Glomerular visceral epithelial cell (primary cell): ENCODE results near the gene G3BP1.
"Not testable (repeated sequence)": the region's sequence is repeated elsewhere in the genome, so short reads cannot be mapped to it uniquely, and the experiment has no call there.

ENCODE experiments used
- DNase-seq: peaks from one replicate; pipeline ENCODE4 v3.0.0-alpha.2; 2016; ENCODE audit errors: extremely low spot score

Gene G3BP1

DNA sequence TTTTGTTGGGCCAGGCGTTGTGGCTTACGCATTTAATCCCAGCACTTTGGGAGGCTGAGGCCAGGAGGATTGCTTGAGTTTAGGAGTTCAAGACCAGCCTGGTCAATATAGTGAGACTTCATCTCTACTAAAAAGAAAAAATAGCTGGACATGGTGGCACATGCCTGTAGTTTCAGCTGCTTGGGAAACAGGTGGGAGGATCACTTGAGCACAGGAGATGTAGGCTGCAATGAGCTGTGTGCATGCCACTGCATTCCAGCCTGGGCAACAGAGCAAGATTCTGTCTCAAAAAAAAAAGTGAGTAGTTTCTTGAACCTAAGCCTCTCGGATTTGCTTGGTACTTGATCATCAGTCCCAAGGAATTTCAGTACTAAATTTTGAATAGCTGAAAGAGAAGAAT is 26.9 kb downstream of the G3BP1 start:
- DNase-seq, result no peak

DNA sequence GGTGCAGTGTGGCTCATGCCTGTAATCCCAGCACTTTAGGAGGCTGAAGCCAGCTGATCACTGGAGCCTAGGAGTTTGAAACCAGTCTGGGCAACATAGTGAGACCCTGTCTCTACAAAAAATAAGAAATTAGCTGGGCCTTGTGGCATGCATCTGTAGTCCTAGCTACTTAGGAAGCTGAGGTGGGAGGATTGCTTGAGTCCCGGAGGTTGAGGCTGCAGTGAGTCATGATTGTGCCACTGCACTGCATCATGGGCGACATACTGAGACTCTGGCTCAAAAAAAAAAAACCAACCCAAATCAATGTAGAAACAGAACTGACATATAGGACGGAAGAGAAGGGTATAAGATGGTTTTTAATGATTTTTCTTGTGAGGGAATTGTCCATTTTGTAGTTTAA is 27.7 kb downstream of the G3BP1 start:
- DNase-seq, result peak; percentile 34

DNA sequence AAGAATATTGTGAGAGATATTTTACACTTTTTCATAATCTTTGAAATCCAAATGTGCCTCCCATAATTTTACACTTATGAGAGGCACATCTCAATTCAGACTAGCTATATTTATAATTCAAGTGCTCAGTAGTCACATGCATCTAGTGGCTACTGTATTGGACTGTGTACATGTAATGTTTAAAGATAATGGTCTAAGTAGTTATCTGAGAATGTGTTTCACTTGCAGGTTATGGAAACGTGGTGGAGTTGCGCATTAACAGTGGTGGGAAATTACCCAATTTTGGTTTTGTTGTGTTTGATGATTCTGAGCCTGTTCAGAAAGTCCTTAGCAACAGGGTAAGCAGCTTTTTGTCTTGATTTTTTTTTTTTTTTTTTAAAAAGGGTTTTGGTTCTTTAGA is 28.8 kb downstream of the G3BP1 start:
- no peak for DNase-seq

- no peak for DNase-seq
Measured at GRCh38 chr5:151805414-151806223, 33.9 kb downstream of the G3BP1 start.

DNA sequence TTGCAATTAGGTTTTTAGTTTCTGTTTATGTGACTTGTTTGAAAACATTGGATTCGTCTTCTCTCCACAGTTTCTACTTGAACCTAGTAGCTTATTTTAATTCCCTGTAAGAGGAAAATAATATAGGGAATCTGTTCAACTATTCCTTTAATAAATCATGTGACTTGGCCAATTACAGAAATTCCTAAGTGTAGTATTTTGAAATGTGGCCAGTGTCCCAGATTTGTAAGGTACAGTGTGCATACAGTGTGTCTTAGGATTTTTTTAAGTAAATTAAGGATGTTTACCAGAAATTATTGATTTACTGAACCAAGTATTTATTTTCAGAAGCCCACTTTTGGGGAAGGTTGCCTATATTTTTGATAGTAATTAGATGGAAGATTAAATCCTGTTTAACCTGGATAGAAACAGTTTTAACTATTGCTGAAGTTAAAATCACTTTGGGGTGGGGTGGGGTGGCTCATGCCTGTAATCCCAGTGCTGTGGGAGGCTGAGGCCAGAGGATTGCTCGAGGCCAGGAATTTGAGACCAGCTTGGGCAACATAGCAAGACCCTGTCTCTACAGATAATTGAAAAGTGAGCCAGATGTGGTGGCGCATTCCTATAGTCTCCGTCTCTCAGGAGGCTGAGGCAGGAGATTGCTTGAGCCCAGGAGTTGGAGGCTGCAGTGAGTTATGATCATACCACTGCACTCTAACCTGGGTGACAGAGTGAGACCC is 36.9 kb downstream of the G3BP1 start:
- DNase-seq, result no peak

- no peak for DNase-seq
Measured at GRCh38 chr5:151810449-151810848, 38.7 kb downstream of the G3BP1 start.

GRCh38 chr5:151810897-151811296 is 39.1 kb downstream of the G3BP1 start:
- DNase-seq, result no peak

DNA sequence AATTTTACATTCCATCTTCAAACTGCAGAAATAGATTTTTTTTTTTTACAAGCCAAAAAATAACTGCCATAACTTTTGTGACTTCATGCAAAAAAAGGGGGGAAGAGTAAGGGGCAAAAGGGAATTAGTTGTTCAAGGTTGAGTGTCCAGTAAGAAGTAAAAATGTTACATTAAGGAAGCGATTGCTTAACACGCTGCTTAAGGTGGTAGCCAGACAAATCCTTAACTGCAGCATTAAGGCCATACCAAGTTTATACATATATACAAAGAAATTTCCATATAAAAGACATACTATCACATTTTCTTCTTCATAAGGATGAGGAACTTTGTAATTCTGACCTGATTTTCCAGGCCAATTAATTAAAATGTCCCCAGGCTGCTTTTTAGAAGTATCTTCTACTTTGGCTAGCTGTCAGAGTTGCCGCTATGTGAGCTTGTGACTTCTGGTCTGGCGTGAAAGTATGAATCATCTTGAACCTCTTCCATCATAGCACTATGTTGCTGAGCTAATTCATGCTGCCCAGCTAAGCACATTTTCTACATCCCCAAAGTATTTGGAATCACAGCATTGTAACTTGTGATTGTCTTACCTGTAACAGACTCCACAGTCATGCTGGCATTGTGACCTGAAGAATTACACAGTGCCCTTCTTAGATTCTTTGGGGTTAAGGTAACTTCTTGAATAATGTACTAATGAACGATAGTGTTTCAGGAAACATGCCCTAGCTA is 40.0 kb downstream of the G3BP1 start:
- no peak for DNase-seq

- DNase-seq, result no peak
Measured at GRCh38 chr5:151812757-151813309, 41.1 kb downstream of the G3BP1 start.

GRCh38 chr5:151815051-151815450 is 43.3 kb downstream of the G3BP1 start:
- no peak for DNase-seq

GRCh38 chr5:151819830-151820229 is 48.1 kb downstream of the G3BP1 start:
- DNase-seq, result no peak

GRCh38 chr5:151820271-151820670 is 48.5 kb downstream of the G3BP1 start:
- no peak for DNase-seq

DNA sequence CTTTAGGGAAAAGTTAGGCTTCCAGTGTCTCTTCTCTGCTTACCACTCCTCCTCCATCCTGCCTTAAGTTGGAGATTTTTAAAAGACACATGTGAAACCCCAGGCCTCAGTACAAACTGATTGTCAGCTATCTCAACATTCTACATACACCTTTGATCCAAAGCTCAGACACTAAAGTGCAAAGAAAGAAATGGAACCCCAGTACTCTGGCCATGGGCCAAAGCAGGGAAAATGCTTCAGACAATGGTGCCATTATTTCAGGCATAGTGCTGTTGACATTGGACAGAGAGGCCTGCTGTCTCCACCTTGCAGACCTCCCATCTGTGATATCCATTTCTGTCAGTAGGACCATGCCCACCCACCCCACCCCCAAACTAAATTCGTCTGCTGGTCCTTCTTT is 49.1 kb downstream of the G3BP1 start:
- no peak for DNase-seq

GRCh38 chr5:151822141-151822540 is 50.4 kb downstream of the G3BP1 start:
- no peak for DNase-seq

DNA sequence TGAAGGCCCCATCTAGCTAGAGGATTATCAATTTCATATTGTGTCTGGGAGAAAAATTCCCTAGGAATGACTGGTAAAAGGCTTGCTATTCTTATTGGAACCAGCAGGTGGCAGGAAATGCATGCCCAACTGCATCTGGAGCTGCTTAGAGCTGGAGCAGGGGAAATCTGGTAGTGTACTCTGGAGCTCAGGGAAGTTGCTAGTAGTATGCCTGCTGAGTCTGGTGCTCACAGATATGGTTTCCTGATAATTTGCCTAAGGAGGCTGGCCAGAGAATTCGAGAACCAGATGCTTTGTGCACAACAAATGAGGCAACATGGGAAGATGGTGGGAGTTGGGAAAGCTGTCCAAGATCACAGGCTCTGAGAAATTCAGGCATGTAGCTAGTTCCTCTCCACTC is 53.7 kb downstream of the G3BP1 start:
- DNase-seq, result peak; percentile 75

GRCh38 chr5:151829370-151829769 is 57.6 kb downstream of the G3BP1 start:
- no peak for DNase-seq

GRCh38 chr5:151832843-151833242 is 61.1 kb downstream of the G3BP1 start:
- DNase-seq, result not testable (repeated sequence)

DNA sequence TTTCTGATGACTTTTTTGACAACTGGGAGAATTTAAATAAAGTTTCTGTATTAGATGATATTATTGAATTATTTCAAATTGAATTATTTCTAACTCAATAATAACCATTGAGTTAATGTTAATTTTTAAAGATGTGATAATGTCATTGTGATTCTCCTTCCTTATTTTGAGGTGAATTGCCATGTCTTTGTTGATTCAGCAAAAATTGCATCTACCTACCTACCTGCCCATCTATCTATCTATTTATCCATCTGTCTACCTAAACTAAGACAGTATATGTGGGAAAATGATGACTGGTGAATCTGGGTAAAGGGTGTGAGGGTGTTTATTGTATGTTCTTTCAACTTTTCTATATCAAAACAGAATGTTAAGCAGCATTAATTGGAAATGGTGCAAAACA is 75.0 kb downstream of the G3BP1 start:
- no peak for DNase-seq

- no peak for DNase-seq
Measured at GRCh38 chr5:151847871-151848270, 76.1 kb downstream of the G3BP1 start.

- DNase-seq, result no peak
Measured at GRCh38 chr5:151855701-151856100, 83.9 kb downstream of the G3BP1 start.

DNA sequence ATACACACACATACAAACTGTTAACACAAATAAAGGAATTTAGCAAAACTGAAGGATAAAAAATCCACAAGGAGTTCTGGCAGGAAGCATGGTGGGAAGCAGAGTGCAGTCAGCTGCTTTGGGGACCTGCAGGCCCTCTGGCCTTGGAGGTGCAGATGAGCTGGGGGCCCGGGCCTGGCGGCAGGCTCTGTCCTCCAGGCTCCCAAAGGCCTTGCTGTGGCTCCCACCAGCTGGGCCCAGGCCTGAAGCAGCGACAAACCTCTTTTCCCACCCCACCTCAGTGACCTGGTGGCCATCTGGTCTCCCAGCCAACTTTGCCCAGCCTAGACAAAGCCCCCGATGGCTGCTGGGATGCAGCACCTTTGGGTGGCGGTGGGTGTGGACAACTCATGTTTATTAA is 85.1 kb downstream of the G3BP1 start:
- DNase-seq, result no peak

DNA sequence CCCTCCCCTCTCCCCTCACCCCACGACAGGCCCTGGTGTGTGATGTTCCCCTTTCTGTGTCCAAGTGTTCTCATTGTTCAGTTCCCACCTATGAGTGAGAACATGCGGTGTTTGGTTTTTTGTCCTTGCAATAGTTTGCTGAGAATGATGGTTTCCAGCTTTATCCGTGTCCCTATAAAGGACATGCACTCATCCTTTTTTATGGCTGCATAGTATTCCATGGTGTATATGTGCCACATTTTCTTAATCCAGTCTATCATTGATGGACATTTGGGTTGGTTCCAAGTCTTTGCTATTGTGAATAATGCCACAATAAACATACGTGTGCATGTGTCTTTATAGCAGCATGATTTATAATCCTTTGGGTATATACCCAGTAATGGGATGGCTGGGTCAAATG is 89.1 kb downstream of the G3BP1 start:
- not testable (repeated sequence) for DNase-seq
